Posterior vena cava (tissue), 2 donors: ENCODE measurements around the gene HSBP1. TPM values are rescaled to one million over a fixed set of nuclear protein-coding genes. Genes with fewer than 3 reads are reported as not detected.
A peak's percentile ranks its signal among the peaks of the same experiment; 100 is the strongest.

ENCODE experiments used
- DNase-seq: peaks from one replicate; pipeline ENCODE4 v3.0.0-alpha.2; 2020; ENCODE audit warnings: low spot score
- intact Hi-C, 2 donors: fragments of 100-400 bp; cut with DNase I; formaldehyde crosslinking; loops; one replicate each; pipeline versions ENCODE4 v1.14.1 to v1.14.2; 2022 to 2023
- total RNA-seq, 2 donors: library from RNA; stranded (reverse); fragmentation: NEBNext Ultra II Directional; extraction: Animal tissue kit (Norgen Biotek cat#: 25700); gene quantifications; one replicate each; pipeline ENCODE4 v1.2.1, GENCODE V29; 2021
- donor health status: DM: yes; HTN: yes; CAD: no.
- donor health status: DM: yes; HTN: yes; CAD: no.

The HSBP1 gene
- total RNA-seq, 2 donors from 2014 or later: 68.8 to 81.1 TPM

DNA sequence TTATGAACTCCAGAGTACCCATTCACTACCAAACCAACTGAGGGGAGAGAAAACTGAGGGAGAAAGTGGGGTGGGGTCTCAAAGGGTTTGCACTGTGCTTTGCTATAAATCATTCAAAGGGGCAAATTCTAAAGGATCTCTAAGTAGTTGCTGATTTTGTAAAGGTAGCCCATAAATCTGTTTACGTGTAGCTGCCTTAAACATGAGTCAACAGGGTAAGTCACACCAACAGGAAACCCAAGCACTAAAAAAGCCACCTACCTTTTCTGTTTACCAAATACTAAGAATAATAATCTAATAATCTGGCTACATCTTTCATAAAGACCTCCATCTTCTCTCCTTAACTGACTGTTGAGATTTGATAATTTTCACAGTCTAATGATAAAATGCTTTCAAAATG is 8.4 kb upstream of the HSBP1 start:
- intact Hi-C loops: no loop called here

DNA sequence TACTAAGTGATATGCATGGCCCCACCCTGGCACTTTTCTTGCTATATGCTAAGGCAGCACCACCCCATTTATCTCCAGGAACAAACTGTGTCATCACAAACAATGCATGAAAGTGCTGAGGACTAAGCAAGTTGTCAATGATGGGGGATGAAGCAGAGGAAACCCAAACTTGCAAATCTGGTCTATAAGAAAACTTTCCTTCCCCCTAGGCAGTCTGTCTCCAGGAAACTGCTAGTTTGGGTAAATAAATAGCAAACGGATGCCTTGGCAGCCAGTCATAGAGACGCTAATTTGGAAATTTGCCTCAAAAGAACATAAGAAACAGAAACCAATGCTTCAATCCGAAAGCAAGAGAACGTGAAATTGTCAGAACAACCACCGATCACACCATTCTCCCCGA is 5.6 kb upstream of the HSBP1 start:
- intact Hi-C loops: no loop called here
- no peak for DNase-seq

More for the DNA sequence above, 8.4 kb upstream of the HSBP1 start:
- no peak for DNase-seq

DNA sequence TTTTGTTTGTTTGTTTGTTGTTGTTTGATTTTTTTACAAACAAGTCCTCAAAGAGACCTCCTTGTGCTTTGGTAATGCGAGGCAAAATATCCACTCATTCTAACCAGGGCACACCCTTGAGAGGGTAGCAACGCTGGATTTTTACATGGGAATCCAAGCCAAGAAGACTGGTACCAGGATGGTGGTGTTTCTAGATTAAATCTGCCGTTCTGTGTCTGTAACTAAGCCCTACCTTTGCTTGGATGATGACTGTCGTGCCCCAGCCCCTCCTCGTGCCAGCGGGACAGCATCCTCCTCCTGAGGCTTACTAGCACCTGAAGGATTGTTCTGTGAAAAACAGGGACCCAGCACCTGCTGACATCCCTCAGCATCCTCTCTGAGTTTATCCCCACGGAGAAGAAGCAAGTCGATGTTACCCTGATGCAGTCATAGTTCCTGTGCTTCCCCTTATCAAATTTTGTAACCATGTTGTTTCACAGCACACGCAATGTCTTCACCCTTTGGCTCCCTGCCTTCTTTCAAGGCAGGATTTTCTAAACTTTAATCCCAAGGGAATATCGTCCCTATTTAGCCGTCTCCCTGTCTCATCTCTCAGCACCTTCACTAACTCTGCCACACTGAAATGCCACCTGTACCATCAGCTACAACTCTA is 5.1 kb upstream of the HSBP1 start:
- intact Hi-C loops: no loop called here
- DNase-seq: no peak

DNA sequence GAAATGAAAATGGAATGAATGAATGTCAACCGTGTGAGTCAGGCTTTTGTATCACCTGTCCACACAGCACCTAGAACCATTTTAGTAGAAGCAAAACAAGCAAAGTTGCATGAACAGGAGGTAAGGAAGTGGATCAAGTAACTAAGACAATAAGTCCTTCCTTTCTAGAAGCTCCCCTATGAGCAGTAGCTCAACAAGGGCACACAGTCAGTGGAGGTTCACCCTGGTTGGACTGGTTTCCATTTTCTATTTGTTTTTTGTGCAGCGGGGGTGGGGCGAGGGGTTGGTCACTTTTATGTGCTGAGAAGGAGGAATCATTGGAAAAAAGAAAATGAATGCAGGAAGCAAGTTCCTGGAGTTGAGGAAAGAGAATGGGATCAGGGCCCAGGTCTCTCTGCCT is 4.0 kb upstream of the HSBP1 start:
- DNase-seq: no peak
- intact Hi-C loops: no loop called here

DNA sequence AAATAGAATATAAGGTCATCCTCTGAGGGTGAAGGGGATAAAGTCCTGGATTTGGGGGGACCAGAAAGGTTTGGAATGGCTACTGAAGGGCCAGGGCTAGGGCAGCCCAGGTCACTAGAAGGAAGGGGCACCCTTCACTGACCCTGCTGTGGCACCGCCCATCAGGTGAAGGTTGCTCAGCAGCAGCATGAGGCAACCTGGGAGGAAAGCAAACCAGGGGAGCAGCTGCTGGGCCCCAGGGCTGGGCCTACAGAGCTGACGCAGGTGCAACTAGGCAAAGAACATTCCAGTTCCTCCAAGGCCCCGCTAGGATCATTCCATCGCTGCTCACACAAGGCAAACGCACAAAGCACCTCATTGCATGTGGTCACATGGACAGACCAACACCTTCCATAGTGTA is 3.4 kb upstream of the HSBP1 start:
- intact Hi-C loops: no loop called here
- DNase-seq: no peak

DNA sequence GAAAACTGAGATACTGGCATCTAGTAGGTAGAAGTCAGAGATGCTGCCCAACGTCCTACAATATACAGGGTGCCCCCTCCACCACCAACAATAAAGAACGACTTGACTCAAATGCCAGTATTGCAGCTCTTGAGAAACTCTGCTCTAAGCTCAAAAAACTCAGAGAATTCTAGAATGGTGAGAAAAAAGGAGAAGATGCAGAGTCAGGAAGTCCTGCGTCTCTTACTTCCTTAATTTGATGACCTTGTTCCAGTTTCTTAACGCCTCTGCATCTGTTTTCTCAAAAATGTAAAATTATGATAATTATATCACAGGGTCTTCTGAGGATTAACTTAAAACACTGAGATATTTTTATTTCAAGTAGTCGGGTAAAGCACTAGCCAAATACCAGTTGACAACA is 1.7 kb upstream of the HSBP1 start:
- intact Hi-C loops: no loop called here
- no peak for DNase-seq

DNA sequence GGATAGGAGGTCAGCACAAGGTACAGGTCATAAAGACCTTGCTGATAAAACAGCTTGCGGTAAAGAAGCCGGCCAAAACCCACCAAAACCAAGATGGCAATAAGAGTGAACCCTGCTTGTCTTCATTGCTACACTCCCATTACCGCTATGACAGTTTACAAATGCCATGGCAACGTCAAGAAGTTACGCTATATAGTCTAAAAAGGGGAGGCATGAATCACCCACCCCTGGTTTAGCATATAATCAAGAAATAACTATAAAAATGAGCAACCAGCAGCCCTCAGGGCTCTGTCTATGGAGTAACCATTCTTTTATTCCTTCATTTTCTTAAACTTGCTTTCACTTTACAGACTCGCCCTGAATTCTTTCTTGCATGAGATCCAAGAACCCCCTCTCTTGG is 1.0 kb upstream of the HSBP1 start:
- DNase-seq: no peak
- intact Hi-C loops: no loop called here

DNA sequence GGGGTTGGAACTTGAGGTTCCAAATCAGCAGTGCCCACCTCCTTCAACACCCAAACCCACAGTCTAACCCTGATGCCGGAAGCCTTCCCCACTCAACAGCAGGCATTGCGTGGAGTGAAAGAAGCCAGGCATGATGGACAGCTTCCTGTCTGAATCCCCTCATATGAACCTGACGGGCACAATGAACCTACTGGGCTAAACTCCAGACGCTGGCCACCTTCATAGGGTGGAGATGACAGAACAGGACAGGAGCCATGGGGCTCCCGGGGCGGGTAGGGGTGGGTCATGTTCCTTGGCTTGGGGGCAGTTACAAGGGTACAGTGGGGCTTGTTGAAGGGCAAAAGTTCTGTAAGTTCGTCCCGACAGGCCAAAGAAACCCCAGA is 460 bp upstream of the HSBP1 start:
- no peak for DNase-seq
- intact Hi-C loops: no loop called here

DNA sequence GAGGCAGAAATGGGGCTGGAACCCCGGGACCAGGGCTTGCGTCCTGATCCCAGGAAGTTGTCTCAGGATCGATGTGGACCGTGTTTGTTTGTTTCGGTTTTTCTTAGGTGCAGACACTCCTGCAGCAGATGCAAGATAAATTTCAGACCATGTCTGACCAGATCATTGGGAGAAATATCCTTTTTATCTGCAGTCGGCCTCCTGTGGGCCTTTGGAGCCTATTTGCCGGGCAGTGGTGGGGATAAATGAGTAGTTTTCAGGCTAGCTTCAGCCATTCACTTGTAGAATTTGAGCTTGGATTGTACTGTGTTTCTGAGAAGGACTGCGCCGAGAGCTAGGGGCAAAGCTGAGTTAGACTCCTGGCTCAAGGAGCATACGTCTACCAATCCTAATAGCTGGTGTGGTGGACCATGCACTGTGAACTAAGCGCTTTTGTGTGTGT is 816 bp downstream of the HSBP1 start:
- intact Hi-C loops: no loop called here
- DNase-seq: no peak

DNA sequence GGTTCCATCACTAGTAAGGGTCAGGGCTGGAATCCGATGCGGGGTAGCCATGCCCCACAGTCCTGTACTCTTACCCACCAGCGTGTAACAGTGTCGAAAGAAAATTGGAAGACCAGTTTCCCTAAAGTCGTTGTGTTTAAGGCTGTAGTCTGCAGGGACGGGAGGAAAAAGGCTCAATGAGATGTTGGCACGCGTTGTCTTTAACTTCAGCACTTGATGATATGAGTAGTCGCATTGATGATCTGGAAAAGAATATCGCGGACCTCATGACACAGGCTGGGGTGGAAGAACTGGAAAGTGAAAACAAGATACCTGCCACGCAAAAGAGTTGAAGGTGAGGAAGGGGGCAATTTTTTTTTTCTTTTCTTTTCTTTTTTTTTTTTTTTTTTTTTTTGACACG is 1.3 kb downstream of the HSBP1 start:
- intact Hi-C loops: no loop called here
- DNase-seq: no peak

DNA sequence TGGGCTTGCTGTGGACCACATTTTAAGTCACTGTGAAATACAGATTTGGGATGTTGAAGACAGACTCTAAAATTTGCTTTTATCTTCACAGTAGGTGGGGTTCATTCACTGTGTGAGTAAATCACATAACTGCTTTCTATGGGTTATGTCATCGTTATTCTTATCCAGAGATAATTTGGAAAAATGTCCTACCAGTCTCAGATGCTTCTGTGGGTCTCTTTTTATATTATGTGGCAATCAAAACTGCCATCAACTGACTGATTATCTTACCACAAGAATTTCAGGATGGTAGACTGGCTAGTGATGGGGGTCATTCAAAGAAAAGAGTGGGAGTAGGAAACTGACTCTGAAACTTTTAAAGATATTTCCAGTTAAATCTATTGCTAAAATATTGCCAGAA is 3.1 kb downstream of the HSBP1 start:
- intact Hi-C loops: no loop called here
- DNase-seq: no peak

DNA sequence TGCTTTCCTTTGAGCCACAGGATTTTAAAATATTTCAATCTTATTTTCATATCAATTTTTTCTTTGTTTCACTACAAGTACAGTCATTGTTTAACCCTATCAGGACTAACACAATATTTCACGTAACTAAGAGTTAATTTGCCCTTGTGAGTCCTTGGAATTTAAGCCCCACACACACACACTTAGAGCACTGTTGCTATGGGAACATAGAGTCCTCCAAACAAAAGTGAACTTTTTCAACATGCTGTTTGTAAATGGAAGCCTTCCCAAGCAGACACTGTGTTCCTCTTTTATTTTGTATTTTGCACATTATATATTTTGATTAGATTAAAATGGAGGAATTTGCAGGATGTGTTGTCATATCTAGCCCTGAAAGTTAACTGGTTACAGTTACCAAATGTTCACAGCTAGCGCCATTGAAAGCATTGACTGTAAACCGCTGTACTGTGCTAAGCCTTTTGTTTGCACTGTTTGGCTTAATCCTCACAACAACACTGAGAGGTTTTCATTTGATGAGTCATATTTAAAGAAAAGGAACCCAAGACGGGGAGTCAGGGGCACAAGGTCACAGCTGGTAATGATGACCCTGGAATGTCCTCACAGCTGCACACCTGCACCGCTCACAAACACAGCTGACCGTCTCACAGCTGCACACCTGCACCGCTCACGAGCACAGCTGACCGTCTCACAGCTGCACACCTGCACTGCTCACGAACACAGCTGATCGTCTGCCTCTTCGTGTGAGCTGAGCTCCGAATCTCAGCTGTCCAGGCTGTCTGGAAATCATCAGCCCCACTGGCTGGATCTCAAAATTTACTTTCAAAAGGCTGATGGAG is 6.3 kb downstream of the HSBP1 start:
- no peak for DNase-seq
- intact Hi-C loops: no loop called here

DNA sequence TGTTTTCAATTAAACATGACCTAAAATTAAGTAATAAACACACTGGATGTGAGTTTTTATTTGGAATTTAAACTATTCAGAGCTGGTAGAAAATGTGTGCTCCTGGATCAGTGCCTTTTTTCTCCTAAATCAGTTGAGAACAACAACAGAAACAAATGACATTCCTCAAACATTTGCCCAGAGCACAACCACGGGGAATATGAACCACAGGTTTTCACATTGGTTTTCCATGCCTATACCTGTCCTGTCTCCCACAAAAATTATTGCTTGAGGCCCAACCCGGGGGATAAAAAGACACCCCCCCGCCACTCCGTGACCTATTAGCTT is 6.8 kb downstream of the HSBP1 start:
- no peak for DNase-seq
- intact Hi-C loops: no loop called here

DNA sequence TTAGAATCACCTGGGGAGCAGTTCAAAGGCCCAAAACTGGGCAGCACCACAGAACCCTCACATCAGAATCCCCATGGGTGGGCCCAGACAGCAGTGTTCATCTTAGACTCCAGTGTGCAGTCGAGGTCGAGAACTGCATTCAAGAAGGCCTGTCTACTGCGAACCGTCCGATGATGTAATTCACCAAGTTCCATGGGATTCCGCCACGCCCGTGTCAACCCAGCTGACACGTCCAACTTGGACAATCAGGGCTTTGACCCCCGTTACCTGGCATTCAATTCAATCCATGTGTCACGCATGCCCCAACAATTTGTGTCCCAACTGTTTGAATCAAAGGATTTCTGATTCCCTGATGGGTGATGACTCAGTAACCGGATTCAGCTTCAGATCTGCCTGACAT is 9.2 kb downstream of the HSBP1 start:
- intact Hi-C loops: no loop called here
- no peak for DNase-seq

DNA sequence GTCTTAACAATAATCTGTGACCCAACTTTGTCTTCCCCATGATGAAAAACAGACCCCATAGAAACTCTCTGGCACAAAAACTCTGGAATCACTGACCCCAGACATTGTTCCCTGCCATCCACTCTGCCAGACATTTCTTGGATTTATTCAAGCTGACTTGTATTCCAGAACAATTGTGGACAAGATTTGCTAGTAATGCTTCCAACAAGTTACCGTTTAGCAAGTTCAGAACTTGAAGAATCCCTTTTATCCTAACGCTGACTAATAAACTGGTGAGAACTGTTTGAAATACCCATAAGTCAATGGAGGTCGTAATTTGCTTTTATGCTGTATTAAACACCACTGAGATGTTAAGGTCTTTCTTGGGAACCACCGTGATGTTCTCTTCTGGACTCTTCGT is 10.5 kb downstream of the HSBP1 start:
- DNase-seq: no peak
- intact Hi-C loops: no loop called here

DNA sequence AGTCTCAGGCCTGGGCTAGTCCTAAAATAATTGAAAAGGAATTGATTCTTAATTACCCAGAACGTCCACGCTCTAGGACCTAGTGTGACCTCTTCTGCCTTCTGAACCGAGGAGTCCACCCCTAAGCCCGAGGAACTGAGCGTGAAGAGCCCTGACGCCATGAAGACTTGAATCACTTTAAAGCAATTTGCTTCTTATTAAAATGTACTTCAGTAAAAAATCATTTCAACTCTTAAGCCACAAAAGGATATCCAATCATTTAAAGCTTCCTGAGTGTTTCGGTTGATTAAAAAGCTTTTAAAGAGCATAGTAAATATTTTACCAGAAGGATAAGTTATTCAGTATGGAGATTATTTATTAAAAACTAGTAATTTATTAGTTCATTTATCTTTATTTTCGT is 11.6 kb downstream of the HSBP1 start:
- no peak for DNase-seq
- intact Hi-C loops: no loop called here

DNA sequence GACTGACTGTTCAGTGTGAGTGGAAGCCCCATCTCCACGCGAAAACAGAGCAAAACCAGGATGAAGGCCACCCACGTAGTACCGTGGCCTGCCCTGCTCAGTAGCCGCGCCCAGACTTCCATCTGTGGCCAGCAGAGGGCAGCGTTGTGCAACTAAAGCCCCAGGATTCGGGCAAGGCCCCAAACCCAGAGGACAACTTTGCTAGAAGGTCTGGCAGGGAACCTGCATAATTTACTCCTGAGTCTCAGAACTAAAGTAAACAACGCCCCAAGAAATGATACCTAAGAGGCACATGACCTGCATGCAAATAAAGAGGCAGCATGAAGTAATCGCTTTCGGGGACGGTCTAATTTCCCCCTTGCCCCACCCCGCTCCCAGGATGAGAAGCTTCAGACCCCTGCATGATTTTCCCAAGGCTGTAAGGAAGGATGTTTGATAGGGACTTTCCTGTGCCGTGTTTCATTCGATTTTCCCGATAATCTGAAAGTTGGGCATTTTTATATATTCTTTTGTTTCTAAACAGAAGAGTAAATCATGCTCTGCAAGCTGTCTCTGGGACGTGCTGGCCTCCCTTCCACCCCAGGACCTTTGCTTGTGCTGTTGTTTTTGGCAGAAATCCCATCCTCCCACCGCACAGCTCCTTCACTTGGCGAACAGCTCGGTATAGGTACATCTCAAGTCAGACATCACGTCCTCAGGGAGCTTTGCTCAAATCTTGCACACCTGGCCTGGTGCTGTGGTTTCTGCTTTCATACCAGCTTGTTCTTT is 18.6 kb downstream of the HSBP1 start:
- intact Hi-C loops: loop anchor here (5.0 kb wide), 3 partner anchors 51 to 236 kb away; no protein-coding TSS in a partner anchor
- DNase-seq: peak; percentile 95

DNA sequence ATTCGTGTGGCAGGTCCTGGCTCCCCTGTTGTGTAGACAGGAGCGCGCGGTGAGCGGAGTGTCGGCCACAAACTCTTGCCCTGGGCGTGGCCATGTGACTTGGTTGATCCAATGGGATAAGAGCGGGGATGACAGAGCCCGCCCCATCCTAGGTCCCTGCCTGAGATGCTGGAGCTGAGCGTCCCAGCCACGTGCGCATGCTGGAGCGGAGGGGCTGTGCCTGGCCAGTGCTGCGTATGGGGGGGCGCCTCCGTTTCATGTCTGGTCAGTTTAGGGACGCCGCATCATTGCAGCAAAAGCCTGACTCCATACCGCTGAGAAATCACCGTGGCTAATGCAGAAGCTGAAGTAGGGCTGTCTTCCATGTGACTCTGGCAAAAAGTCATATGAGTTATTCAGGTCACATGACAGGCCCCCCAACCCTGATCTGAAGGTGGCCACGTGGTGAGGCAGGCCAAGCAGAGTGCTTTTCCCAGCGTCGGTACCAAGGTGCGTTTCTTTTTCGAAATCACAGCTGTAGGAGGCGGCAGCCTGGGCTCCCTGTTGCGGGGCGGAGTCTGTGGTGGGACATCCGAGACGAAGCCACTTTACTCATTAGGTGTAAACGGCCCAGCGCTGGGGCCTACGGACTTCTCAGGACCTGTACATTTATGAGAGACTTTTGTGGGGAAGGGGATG is 22.5 kb downstream of the HSBP1 start:
- no peak for DNase-seq
- intact Hi-C loops: no loop called here

DNA sequence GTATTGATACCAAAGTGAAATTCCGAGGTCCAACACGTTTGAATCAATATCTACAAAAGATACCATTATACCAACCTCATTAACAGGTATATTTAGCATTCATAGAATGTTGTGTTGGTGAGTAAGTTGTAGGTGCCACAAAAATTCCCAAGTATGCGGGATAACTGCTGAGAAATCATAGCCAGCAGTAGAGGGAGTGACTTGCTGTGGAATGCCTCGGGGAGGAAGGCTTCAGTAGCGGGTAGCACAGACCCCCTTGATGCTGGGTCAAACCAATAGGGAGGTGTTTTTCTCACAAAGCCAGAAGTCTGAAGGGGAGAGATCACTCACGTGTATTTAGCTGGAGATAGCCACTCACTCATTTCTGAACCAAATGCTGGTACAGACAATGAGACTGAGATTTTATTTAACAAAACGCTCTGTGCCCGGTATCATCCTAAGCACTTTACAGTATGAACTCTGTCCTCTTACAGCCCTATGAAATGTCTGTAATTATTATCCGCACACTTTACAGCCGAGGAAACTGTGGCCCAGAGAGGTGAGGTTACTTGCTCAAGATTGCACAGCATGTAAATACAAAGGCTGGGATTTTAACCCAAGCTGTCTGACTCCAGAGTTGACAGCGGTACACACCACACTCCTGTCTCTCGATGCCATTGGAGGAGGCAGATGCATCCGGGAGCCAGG is 23.1 kb downstream of the HSBP1 start:
- intact Hi-C loops: no loop called here
- DNase-seq: no peak
